GM18907 (cell line): ENCODE data around the gene POC1A.

Source experiments
- ATAC-seq: cut with Tn5 transposase; IDR thresholded peaks from one replicate; pipeline ENCODE4 v1.9.1; 2021; ENCODE audit warnings: mild to moderate bottlenecking, moderate library complexity; ENCODE audit not compliant: unreplicated experiment

POC1A gene

DNA sequence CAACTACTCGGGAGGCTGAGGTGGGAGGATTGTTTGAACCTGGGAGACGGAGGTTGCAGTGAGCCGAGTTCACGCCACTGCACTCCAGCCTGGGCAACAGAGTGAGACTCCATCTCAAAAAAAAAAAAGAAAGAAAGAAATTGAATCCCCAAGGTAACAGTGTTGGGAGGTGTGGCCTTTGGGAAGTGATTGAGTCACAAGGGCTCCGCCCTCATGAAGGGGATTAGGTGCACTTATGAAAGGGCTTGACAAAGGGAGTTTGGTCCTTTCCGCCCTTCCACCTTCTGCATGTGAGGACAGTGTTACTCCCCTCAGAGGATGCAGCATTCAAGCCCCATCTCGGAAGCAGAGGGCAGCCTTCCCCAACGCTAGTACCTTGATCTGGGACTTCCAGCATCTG is 21.3 kb downstream of the POC1A start:
- ATAC-seq: no peak

DNA sequence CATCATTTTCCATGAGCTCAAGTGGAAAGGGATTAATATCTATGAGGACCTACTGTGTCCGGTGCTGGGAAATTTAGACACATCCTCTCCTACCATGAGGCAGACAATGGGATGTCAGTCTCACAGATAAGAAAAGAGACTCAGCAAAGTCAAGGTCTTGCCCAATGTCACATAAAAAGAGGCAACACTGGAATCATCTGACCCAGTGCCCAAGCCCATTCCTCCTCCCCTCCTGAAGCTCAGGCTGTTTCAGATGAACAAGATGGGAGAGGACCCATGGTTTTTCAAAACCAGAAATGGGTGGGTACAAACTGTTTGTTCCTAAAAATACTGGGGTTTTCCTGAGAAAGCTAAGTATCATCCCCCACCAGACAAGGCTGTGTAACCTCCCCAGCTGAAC is 22.2 kb downstream of the POC1A start:
- ATAC-seq: no peak

DNA sequence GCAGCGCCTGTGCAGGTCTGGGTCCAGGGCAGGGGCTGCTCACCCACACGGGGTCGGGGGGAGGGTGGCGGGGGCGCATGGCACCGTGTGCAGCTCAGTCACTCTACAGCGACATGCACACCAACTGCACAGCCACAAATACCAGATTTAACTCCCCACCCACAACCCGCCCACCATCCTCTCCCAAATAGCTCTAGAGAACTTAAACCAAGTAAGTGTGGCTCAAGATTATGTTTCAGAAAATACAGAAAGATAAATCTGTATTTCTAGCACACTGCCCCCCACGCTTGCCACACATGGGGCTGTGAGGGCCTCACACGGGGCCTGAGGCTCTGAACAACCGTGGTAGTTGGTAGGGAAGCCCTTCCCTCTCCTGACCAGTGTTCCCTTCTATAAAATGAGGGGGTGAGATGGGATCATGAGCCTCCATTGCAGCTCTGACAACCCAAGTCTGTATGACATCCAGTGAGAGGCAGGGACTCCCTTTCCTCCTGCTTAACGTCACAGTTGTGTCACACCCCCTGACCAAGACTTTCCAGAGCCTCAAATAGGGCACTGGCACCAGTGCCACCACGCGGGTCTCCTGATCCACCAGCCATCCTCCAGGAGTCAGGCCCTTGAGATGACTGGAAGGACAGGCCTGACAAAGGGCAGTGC is 23.1 kb downstream of the POC1A start:
- no peak for ATAC-seq

DNA sequence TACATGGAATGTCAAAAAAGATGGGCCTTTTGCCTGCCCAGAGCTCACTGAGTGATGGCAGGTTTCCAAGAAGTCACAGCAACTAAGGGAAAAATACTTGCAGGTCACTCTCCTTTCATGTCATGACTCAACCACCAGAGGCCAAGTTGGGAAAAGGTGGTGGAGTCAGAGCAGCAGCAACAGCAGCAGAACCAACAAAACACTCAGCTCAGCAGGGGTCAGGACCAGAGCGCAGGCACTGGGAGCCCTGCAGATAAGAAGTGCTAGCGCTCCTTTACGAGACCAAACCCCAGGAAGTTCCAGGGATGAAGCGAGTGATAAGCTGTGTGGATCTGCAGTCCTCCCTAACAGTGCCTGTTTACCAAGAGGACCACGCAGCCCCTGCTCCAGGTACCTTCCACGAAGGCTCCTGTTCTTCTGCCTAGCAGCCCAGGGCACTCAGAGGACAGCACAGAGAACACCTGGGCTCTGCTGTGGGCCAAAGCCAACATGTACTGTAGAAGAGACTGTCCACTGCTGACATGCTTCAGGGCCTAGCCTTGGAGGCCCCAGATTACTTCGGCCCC is 26.0 kb downstream of the POC1A start:
- no peak for ATAC-seq

DNA sequence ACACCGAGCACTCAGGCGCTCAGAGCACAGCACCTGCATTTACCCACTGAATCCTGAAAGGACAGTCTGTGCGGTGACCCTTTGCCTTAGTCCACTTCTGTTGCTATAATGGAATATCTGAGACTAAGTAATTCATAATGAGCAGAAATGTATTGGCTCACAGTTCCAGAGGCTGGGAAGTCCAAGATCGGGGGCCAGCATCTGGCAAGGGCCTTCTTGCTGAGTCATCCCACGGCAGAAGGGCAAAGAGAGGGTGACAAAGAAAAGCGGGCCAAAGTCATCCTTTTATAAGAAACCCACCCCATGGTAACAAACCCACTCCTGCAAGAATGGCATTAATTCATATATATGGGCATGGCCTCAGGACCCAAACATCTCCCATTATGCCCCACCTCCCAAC is 27.7 kb downstream of the POC1A start:
- ATAC-seq: no peak

DNA sequence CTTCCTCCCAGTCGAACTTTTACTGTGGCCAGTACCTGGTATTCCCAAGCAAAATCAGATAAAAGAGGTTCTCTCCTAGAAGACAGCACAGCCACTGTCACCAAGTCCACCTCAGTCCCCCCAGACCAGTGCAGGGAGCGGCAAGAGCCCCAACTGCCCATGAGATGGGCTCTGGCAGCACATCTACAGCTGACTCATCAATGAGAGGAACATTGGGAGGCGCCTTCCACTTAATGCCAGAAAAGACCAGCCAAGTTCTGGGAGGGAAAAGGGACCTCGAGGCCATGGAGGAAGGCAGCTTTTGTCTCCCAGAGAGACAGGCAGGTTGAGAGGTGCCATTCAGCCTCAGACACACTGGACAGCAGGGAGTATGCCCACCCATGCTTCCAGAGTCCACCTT is 28.2 kb downstream of the POC1A start:
- ATAC-seq: no peak

DNA sequence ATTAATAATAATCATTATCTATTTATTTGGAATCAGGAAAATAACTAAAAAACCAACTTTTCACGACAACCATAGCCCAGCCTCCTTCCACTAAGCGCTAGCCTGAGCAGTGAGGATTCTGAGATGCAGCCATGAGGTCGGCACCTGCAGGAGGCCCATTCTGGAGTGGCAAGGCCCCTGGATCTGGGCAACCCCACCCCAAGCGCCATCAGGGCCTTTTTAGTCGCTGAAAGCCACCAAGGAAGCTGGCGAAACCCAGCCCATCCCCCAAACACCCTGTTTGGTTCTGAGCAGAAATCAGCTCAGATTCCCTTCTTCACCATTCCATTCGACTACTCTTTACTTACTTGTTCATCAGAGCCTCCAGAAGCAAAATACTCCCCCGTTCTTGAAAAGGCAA is 29.5 kb downstream of the POC1A start:
- ATAC-seq: no peak

DNA sequence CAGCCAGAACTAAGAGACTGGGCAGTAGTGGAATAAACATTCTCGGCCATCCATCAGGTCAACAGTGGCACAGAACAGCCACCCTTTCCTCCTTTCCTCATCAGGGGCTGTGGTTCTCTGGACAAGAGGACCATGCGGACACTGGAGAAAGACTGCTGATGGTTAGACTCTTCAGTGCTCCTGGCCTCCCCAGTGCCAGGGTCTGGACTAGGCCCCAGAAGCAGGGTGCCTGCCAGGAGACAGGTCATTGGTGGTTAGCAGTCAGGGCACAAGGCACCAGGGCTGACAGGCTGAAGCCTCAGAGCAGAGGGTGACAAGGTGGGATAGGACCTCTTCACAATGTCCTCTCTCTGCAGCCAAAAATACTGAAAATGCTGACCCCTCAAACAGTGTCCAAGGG is 30.1 kb downstream of the POC1A start:
- no peak for ATAC-seq

DNA sequence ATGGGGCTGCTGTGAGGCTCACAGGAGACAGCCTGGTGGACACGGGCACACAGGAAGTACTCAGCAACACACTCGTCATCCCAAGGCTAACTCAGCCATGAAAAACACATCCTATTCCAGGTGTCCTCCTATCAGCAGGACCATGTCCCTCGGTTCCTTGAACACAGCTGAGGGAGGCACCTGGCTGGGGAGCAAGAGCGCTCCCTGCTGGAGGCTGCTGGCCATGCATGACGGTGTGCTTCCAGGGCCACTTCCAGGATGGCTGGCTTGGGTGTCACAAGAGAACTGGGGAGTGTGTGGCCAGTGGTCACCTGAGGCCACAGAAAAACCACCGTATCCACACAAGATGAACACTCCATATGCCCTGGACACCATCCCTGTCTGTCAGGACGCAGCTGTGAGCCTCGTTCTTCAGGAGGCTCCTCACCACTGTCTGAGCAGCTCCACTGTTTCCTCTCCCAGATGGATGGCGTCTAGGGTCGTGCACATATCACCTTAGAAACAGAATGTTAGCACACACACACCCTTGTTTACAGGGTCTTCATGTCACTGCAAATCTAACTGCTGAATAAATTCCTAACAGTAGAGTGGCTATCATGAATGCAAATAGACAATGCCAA is 31.0 kb downstream of the POC1A start:
- ATAC-seq: peak; percentile 51

DNA sequence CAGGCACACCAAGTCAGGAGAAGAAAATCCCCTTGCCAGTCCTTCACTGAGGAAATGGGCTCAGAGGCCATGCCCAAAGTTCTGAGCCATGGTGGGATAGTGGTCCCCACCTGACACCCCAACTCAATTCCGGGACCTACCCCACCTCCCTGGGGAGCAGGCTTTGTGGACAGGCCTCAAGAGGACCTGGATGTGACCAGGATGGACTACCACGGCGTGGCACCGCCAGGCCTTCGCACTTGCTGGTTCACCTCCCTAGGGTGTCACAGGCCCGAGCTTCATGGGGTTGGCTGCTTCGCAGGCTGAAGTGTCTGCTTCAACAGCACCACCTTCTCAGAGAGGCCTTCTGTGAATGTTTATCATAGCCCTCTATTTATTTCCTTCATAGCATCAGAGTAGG is 31.7 kb downstream of the POC1A start:
- ATAC-seq: no peak

DNA sequence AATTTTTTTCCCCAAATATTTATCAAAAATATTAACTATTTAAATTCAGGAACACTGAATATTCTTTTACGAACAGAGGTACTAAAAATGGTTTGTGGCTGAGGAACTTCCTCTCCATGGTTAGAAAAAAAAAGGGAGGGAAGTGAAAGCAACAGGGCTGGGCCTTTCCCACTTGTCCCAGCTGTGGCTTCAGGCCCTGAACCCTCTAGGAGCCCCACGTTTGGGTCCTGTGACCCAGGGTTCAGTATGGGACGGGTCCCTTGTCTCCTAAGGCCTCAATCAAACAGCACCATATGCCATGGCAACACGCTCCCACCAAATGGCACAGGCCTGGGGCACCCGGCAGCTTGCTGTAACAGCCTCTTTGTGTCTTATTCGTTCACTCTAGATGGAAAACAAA is 32.4 kb downstream of the POC1A start:
- no peak for ATAC-seq

DNA sequence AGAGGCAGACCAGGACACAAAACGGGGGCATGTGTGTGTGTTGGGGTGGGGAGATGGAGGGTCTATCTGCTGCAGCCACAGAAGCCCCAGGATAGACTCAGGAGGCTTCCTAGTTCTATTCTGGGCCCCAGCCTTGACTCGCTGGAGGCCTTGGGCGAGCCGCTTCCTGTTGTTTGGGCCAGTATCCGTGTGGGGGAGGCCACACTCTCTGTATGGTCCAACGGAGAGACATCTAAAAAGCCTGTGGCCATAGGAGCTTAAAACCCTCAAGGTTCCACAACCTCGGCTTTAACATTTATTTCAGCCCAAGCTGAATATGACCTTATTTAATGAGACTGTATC is 32.8 kb downstream of the POC1A start:
- ATAC-seq: peak; percentile 48

DNA sequence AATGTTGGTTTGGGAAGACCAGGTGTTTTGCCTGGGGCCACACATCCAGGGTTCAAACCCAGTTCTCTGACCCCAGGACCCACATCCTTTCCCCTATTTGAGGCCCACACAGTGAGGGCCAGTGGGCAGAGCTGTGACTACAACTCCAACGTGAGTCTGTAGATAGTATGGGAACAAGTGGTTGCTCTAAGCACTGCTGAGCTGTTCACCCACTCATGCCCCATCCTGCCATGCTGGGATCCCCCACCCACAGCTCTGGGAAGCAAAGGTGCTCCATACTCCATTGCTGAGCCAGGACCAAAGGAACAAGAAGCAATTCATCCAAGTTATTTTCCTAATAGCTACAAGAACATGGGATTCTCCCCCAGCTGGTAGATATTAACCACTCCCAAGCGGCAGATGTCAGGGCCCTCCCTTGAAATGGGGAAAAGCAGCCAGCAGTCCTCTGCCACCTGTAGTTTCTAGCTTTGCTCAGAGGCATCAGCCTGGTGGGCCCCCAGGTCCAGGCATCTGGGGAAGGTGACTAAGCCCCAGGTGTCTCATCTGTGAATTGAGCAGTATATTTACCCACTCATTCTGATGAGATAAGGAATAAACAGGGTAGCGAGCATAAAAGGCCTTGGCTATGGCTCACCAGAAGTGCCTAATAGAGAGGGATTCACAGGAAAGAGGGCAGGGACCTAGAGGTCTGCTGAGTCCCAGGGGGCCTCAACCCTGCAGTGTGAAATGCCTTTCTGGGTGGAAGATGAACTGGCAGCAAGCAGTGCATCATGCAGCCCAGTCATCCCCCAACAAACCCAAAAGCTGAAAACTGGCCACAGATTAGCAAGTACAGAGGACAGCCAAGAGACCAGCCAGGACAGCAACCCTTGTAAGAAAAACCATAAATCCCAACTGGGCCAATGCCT is 33.4 kb downstream of the POC1A start:
- peak; percentile 26 for ATAC-seq

DNA sequence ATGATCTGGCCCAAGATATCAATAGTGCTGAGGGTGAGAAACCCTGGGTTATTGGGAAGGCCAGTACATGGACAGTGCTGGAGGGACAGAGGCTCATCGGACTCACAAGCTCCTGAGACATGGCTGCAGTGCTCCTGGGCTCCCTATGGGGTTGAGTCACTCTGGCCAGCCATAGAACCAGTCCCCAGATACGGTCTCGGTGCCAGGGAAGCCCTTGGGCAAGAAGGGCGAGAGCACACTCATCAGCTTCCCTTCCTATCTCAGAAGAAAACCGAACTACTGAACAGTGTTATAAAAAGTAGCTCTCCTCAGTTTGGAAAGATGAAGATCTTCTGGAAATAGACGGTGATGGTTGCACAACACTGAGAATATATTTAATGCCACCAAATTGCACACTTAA is 34.4 kb downstream of the POC1A start:
- ATAC-seq: no peak

DNA sequence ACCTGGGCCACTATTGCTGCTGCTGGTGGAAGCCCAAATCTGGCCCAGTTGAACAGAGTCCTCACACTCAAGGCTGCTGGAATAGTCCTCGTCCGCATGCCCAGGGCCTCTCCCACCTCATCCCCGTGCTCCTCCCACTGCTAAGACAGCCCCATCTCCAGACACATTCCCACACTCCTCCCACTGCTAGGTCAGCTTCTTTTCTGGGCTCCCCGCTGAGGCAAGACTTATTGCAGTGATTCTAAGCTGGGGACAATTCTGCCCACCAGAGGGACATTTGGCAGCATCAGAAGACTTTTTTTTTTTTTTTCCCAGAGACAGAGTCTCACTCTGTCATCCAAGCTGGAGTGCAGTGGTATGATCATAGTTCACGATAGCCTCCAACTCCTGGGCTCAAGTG is 35.1 kb downstream of the POC1A start:
- no peak for ATAC-seq

DNA sequence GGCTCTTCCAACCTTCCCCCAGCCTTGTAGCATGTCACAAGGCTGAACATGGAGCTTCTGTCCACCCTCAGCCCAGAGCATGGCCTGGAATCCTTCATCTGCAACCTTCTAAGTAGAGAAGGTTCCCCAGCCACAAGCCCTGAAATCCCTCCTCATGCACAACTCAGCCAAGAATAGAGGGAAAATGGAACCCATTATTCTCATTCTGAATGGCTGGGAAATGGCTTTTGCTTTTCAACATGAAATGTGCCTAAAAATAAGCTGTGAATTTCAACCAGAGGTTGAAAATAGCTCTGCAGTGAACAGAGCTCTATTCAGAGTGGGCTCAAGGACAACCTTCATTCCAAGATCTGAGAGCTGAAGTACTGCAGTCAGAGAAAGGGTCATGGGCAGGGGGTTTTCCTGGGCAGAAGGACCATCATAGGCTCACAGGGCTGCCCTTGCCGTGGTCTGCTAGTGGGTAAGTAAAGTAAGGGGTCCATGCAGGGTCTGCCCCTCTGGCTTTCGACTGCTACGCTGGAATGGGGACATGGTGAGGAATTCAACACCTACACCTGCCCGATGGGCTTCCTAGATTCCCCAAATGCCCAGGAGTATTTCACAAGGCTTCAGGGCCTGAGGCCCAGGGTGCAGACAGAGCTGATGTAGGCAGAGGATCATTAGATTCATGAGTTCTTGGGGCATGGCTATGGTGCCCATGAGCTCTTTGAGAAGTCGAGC is 35.9 kb downstream of the POC1A start:
- ATAC-seq: no peak

DNA sequence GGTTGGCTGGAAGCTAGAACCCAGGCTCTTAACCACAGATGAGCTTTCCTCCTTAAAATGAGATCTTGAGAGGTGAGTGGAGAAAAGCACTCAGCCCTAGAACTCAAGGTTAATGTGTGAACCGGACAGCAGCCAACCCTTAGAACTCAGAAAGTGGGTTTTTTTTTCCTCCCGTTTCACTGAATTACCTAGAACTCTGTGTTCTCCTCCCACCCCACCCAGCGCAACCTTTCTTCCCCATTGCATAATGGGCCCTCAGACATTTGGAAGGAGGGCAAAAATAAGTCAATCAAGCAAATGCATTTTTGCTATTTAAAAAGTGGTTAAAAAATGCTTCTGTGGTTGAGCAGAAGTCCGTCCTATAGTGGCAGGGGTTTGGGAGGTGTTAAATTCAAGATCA is 36.7 kb downstream of the POC1A start:
- ATAC-seq: no peak

DNA sequence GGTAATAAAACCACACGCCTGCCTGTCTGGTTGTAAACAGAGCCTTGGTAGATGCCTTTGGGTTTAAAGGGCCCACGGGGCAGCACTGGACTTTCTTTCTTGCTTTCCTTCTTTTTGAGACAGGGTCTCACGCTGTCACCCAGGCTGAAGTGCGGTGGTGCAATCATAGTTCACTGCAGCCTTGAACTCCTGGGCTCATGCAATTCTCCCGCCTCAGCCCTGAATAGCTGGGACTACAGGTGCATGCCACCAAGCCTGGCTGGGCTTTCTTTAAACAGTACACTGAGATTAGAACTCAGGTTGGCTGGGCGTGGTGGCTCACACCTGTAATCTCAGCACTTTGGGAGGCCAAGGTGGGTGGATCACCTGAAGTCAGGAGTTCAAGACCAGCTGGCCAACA is 42.2 kb downstream of the POC1A start:
- ATAC-seq: no peak

DNA sequence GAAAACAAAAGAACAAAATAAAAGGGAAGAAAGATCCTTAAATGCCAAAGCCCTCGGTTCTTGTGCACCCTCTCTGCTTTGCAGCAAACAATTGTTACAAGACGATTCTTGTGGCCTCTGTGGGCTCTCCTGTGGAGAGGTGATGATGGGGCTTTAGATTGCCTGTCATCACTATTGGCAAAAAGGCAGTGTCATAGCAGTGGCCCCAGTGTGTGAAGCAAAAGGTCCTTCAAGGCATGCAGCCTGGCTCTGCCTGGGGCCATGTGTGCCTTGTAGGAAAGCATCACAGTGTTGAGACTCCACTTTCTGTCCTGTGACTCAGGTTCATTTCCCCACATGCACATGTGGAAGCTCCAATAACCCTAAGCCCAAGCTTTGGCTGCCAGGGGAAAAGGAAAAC is 43.7 kb downstream of the POC1A start:
- ATAC-seq: no peak

DNA sequence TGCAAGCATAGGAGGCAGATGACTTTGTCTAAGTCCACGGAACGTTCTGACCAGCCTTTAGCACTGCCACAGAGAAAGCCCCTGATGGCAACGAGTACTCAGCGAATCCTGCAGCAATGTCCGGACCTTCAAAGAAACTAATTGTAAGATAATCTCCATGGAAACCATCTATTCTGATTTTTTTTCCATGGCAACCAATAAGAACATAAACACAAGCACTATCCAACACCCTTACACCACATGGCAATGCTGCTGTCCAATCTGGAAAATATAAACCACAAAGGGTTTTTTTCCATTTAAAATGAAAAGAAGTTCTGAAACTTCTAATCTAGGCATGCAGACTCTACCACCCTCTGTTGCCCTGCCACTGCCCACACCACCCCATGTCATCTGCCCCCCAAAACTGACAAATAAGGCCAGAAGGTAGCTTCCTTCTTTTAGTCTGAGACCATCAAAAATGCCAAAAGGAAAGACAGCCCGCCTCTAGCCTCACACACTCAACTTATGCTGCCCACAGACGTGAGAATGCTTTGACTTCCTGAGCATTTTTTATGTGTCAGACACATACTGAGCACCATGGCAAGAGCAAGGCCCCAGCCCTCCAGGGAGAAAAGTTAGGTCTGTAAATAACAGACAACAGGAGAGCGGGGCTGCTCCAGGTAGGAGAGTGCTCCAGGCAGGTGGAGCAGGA is 44.5 kb downstream of the POC1A start:
- no peak for ATAC-seq
